IPS-18a (cell line): ENCODE results near the gene SPAG17.
"Not testable (repeated sequence)": the region's sequence is repeated elsewhere in the genome, so short reads cannot be mapped to it uniquely, and the experiment has no call there.

Experiments used
- H3K27ac ChIP-seq: one replicate; pipeline ENCODE4 v1.5.1; 2013; ENCODE audit warnings: low read length
- H3K27me3 ChIP-seq: one replicate; pipeline ENCODE4 v1.6.1; 2013; ENCODE audit warnings: mild to moderate bottlenecking, low read length; ENCODE audit not compliant: control insufficient read depth, insufficient read depth
- H3K36me3 ChIP-seq: one replicate; pipeline ENCODE4 v1.6.1; 2013; ENCODE audit warnings: low read depth, low read length; ENCODE audit not compliant: control insufficient read depth
- H3K4me1 ChIP-seq: one replicate; pipeline ENCODE4 v1.6.1; 2013; ENCODE audit warnings: low read depth, low read length; ENCODE audit not compliant: control insufficient read depth
- H3K4me3 ChIP-seq: one replicate; pipeline ENCODE4 v1.5.1; 2013; ENCODE audit warnings: low read length
- H3K9ac ChIP-seq: one replicate; pipeline ENCODE4 v1.6.1; 2013; ENCODE audit warnings: mild to moderate bottlenecking, low read length, moderate library complexity
- H3K9me3 ChIP-seq: one replicate; pipeline ENCODE4 v1.6.1; 2013; ENCODE audit warnings: low read depth, low read length; ENCODE audit not compliant: control insufficient read depth

Gene SPAG17

GRCh38 chr1:117925981-117926380 lies 259.0 kb downstream of the SPAG17 start:
- H3K4me3 ChIP-seq: no peak overlapping the region
- no peak overlapping the region for H3K9ac ChIP-seq
- peaks cover 5% of the 10 kb centered on the region for H3K4me1 ChIP-seq

GRCh38 chr1:117922717-117923116 lies 262.3 kb downstream of the SPAG17 start:
- not testable (repeated sequence) for H3K9me3 ChIP-seq, H3K27ac ChIP-seq, H3K27me3 ChIP-seq

More at GRCh38 chr1:117925981-117926380, 259.0 kb downstream of the SPAG17 start:
- Histone ChIP-seq H3K36me3 (no peaks in the 10 kb centered on the region), H3K27me3 (no peaks in the 10 kb centered on the region), H3K27ac (no peak overlapping the region), H3K9me3 (no peaks in the 10 kb centered on the region)

GRCh38 chr1:117921991-117922390 lies 263.0 kb downstream of the SPAG17 start:
- no peak overlapping the region for H3K27ac ChIP-seq
- no peaks in the 10 kb centered on the region for H3K9me3 ChIP-seq
- no peaks in the 10 kb centered on the region for H3K4me1 ChIP-seq
- peaks cover 22% of the 10 kb centered on the region for H3K36me3 ChIP-seq
- no peaks in the 10 kb centered on the region for H3K27me3 ChIP-seq
- no peak overlapping the region for H3K9ac ChIP-seq
- no peak overlapping the region for H3K4me3 ChIP-seq

More at GRCh38 chr1:117922717-117923116, 262.3 kb downstream of the SPAG17 start:
- not testable (repeated sequence) for H3K4me1 ChIP-seq, H3K4me3 ChIP-seq, H3K9ac ChIP-seq
- H3K36me3 ChIP-seq: peaks cover 17% of the 10 kb centered on the region

GRCh38 chr1:117919376-117919775 lies 265.7 kb downstream of the SPAG17 start:
- Histone ChIP-seq H3K9me3 (no peaks in the 10 kb centered on the region), H3K27ac (no peak overlapping the region), H3K4me3 (no peak overlapping the region), H3K4me1 (no peaks in the 10 kb centered on the region), H3K36me3 (peaks cover 33% of the 10 kb centered on the region), H3K27me3 (no peaks in the 10 kb centered on the region), H3K9ac (no peak overlapping the region)

GRCh38 chr1:117911051-117911450 lies 274.0 kb downstream of the SPAG17 start:
- Histone ChIP-seq H3K9ac (no peak overlapping the region), H3K9me3 (no peaks in the 10 kb centered on the region), H3K27ac (no peak overlapping the region), H3K36me3 (peaks cover 36% of the 10 kb centered on the region), H3K27me3 (no peaks in the 10 kb centered on the region), H3K4me3 (no peak overlapping the region), H3K4me1 (no peaks in the 10 kb centered on the region)

GRCh38 chr1:117905019-117905418 lies 280.0 kb downstream of the SPAG17 start:
- H3K9ac ChIP-seq: no peak overlapping the region
- no peak overlapping the region for H3K4me3 ChIP-seq
- no peaks in the 10 kb centered on the region for H3K4me1 ChIP-seq
- no peak overlapping the region for H3K27ac ChIP-seq
- no peaks in the 10 kb centered on the region for H3K9me3 ChIP-seq
- H3K36me3 ChIP-seq: peaks cover 27% of the 10 kb centered on the region
- H3K27me3 ChIP-seq: no peaks in the 10 kb centered on the region

- H3K9ac ChIP-seq: no peak overlapping the region
- H3K27ac ChIP-seq: no peak overlapping the region
- no peaks in the 10 kb centered on the region for H3K27me3 ChIP-seq
- no peaks in the 10 kb centered on the region for H3K9me3 ChIP-seq
- H3K36me3 ChIP-seq: peaks cover 27% of the 10 kb centered on the region
- no peak overlapping the region for H3K4me3 ChIP-seq
- H3K4me1 ChIP-seq: no peaks in the 10 kb centered on the region
These were observed 280.5 kb downstream of the SPAG17 start for GRCh38 chr1:117904485-117904884.
